K562 (cell line): ENCODE results near the gene C6orf62. TPM values are rescaled to one million over a fixed set of nuclear protein-coding genes. Genes with fewer than 3 reads are reported as not detected.
A peak's percentile ranks its signal among the peaks of the same experiment; 100 is the strongest.
"Not testable (repeated sequence)": the region's sequence is repeated elsewhere in the genome, so short reads cannot be mapped to it uniquely, and the experiment has no call there.

ENCODE experiments used
- ATAC-seq: fragments of 200-7000 bp; cut with Tn5 transposase; 3 replicates; pipeline ENCODE4 v1.9.1; 2020; ENCODE audit warnings: moderate library complexity
- BruUV-seq: library from RNA; stranded (reverse); fragments of 400-500 nt; replicated peaks from 2 replicates; lab custom pipeline; 2021; lab: Mats Ljungman, UMichigan
- CTCF ChIA-PET: fragments of 300-600 bp; formaldehyde crosslinking; extraction: SDS; loops from one replicate; lab custom pipeline; 2021; ENCODE audit warnings: low intra/inter-chr PET ratio; lab: Yijun Ruan, JAX
- POLR2A ChIA-PET: fragments of 300-600, 350-650 bp; sonication (Branson Sonifier 250); formaldehyde crosslinking; extraction: SDS; loops from one replicate; lab custom pipeline; 2021; ENCODE audit warnings: antibody characterized with exemption, inconsistent platforms; lab: Yijun Ruan, JAX
- DNase-seq, 4 experiments: peaks; one replicate each; pipeline versions ENCODE4 v3.0.0 to v3.0.0-alpha.2; 2011 to 2018; ENCODE audit warnings: low spot score in 3 of 4, mixed read lengths in 3 of 4; ENCODE audit errors: extremely low read depth in 1 of 4
- FAIRE-seq: peaks from 2 replicates; lab custom pipeline; 2011; peaks lifted over from hg19 to GRCh38; lab: Jason Lieb, UNC
- H2AFZ ChIP-seq: 2 replicates; pipeline ENCODE4 v1.6.0; 2011; ENCODE audit warnings: low read depth, low read length, control low read depth, inconsistent platforms
- H3K27ac ChIP-seq: fragments of 200-600 bp; 3 replicates; pipeline ENCODE4 v1.8.0; 2011; ENCODE audit warnings: low read depth, mild to moderate bottlenecking, control low read depth, inconsistent platforms, low read length, moderate library complexity, mixed read lengths; ENCODE audit errors: extremely low read depth
- H3K27me3 ChIP-seq, 2 experiments: fragments of 300-600 bp in 1 of 2; 2 replicates in 1 of 2; 3 replicates in 1 of 2; pipeline versions ENCODE4 v1.6.0 to v1.8.0; 2011; ENCODE audit warnings: inconsistent platforms in 2 of 2, low read length in 2 of 2, mild to moderate bottlenecking in 1 of 2, mixed read lengths in 1 of 2, moderate library complexity in 1 of 2; ENCODE audit not compliant: control insufficient read depth in 2 of 2, insufficient read depth in 2 of 2
- H3K36me3 ChIP-seq: fragments of 300-600 bp; 3 replicates; pipeline ENCODE4 v1.8.0; 2011; ENCODE audit warnings: mild to moderate bottlenecking, low read length, inconsistent platforms; ENCODE audit not compliant: control insufficient read depth, insufficient read depth
- H3K4me1 ChIP-seq, 2 experiments: fragments of 200-600 bp in 1 of 2; replicated peaks in 1 of 2; 2 replicates in 1 of 2; 3 replicates in 1 of 2; pipeline versions ENCODE4 v1.5.1 to v1.8.0; 2011; ENCODE audit warnings: inconsistent platforms in 2 of 2, low read length in 2 of 2, mild to moderate bottlenecking in 1 of 2, mixed read lengths in 1 of 2, moderate library complexity in 1 of 2; ENCODE audit not compliant: control insufficient read depth in 2 of 2, insufficient read depth in 2 of 2
- H3K4me2 ChIP-seq: 2 replicates; pipeline ENCODE4 v1.6.1; 2011; ENCODE audit warnings: low read length, control low read depth, inconsistent platforms, mixed read lengths; ENCODE audit not compliant: insufficient read depth
- H3K4me3 ChIP-seq: fragments of 200-600 bp; sonication (generic), shearing (Covaris generic); 2 replicates; pipeline ENCODE4 v1.5.1; 2016; ENCODE audit warnings: control low read depth, inconsistent platforms
- H3K79me2 ChIP-seq: fragments of 200-600 bp; 3 replicates; pipeline ENCODE4 v1.8.0; 2011; ENCODE audit warnings: low read length, inconsistent platforms; ENCODE audit not compliant: control insufficient read depth, insufficient read depth
- H3K9ac ChIP-seq, 2 experiments: 2 replicates each; pipeline versions ENCODE4 v1.6.0 to v1.6.1; 2011; ENCODE audit warnings: low read depth in 2 of 2, low read length in 2 of 2, control low read depth in 1 of 2, inconsistent platforms in 1 of 2, mild to moderate bottlenecking in 1 of 2, mixed read lengths in 1 of 2; ENCODE audit not compliant: insufficient read depth in 1 of 2
- H3K9me1 ChIP-seq: one replicate; pipeline ENCODE4 v1.6.0; 2011; ENCODE audit warnings: inconsistent platforms, mild to moderate bottlenecking, low read length, moderate library complexity; ENCODE audit not compliant: control insufficient read depth, insufficient read depth
- H3K9me3 ChIP-seq: replicated peaks from 2 replicates; pipeline ENCODE4 v1.5.1; 2011; ENCODE audit warnings: low read depth, low read length, inconsistent platforms; ENCODE audit not compliant: control insufficient read depth, insufficient read depth
- H4K20me1 ChIP-seq: replicated peaks from 2 replicates; pipeline ENCODE4 v1.6.1; 2011; ENCODE audit warnings: low read length, inconsistent platforms, mixed read lengths; ENCODE audit not compliant: control insufficient read depth, insufficient read depth
- GABPB1 ChIP-seq: sonication (generic); formaldehyde crosslinking; IDR thresholded peaks from 2 replicates; pipeline ENCODE4 v1.8.0; 2022; ENCODE audit warnings: mild to moderate bottlenecking, missing genetic modification reagents
- POLR2B ChIP-seq: fragments of 450-650 bp; IDR thresholded peaks from 2 replicates; pipeline ENCODE4 v1.6.1; 2018; ENCODE audit warnings: low read depth; ENCODE audit not compliant: partially characterized antibody
- THRB ChIP-seq: fragments of 450-650 bp; formaldehyde crosslinking; conservative IDR thresholded peaks from 2 replicates; pipeline ENCODE4 v1.4.0; 2022; ENCODE audit warnings: mild to moderate bottlenecking, missing genetic modification characterization
- ZNF121 ChIP-seq: sonication (generic); formaldehyde crosslinking; conservative IDR thresholded peaks from 2 replicates; pipeline ENCODE4 v1.8.0; 2022; ENCODE audit warnings: missing genetic modification reagents
- WGBS: fragments of 100-300 bp; shearing (Covaris generic); methylation state at CpG from one replicate; pipeline ENCODE4 v1.1.6; 2016; ENCODE audit warnings: low coverage, mixed read lengths; ENCODE audit not compliant: insufficient coverage; ENCODE audit errors: missing lambda C conversion rate; 5-methylcytosine and 5-hydroxymethylcytosine counted together
- in situ Hi-C: fragments of 300-500 bp; cut with MboI; formaldehyde crosslinking; loops from 4 replicates; pipeline ENCODE4 v1.15.0; 2018; ENCODE audit warnings: inconsistent platforms, mixed read lengths
- intact Hi-C: fragments of 100-400 bp; cut with micrococcal nuclease; formaldehyde crosslinking; loops from 2 replicates; pipeline ENCODE4 v1.14.2; 2022
- polyA plus RNA-seq, 8 experiments: library from polyadenylated mRNA; depleted of rRNA in 4 of 8; stranded (reverse) in 5 of 8; unstranded in 3 of 8; fragments of >200 nt; fragmentation: Nextera tagmentation in 2 of 8; fragmentation: Illumina TruSeq in 1 of 8; extraction: Ambion mirVana in 2 of 8; extraction: Trizol in 1 of 8; gene quantifications; 2 replicates each; pipeline versions ENCODE4 v1.2.1 to v1.2.3, GENCODE V29; 2011 to 2014; ENCODE audit warnings: inconsistent platforms in 1 of 8, missing spikeins in 1 of 8
- total RNA-seq, 7 experiments: library from RNA; depleted of rRNA in 6 of 7; stranded (reverse); fragments of >200 nt in 6 of 7; fragmentation: Illumina TruSeq in 2 of 7; extraction: Trizol in 2 of 7; gene quantifications; 2 replicates each; pipeline versions ENCODE4 v1.2.1 to v1.2.3, GENCODE V29; 2011 to 2021; ENCODE audit warnings: low replicate concordance in 1 of 7

Gene C6orf62
- total and polyA plus RNA-seq, 9 of the 15 experiments (the other 6 are each of a cell fraction or from before 2014, with no cell fraction given): 48.5 to 579 (median 111) TPM

DNA sequence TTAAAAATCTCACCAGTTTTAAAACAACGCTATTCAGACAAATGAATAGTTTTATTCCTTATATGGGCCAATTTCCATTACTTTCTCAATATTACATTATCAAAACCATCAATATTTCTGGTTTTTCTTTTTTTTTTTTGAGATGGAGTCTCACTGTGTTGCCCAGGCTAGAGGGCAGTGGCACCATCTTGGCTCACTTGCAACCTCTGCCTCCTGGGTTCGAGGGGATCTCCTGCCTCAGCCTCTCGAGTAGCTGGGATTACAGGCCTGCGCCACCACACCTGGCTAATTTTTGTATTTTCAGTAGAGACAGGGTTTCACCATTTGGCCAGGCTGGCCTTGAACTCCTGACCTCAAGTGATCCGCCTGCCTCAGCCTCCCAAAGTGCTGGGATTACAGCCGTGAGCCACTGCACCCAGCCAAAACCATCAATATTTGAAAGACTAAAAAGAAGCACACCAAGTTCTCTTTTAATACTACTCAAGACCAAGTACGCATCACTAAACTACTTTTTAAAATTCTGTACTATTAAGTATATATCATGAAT is 2.3 kb downstream of the C6orf62 start:
- TF ChIP-seq THRB (CRISPR knock-in tag) (0 out of 2 replicates have a peak, but pooled peaks have one; percentile 41), GABPB1 (CRISPR knock-in tag) (0 out of 2 replicates have a peak, but pooled peaks have one; percentile 23), ZNF121 (CRISPR knock-in tag) (0 out of 2 replicates have a peak, but pooled peaks have one; percentile 6), POLR2B (peak; percentile 19)
- H3K4me1 ChIP-seq: peaks cover 3 to 12% of the 10 kb centered on the region in 2 experiments; a peak in 3 of 5 replicates
- peaks cover 28% of the 10 kb centered on the region for H4K20me1 ChIP-seq
- CTCF ChIA-PET, FAIRE-seq, H3K27ac ChIP-seq, in situ Hi-C loops, DNase-seq, intact Hi-C loops, BruUV-seq, H2AFZ ChIP-seq, H3K9me1 ChIP-seq, H3K9me3 ChIP-seq, ATAC-seq, H3K27me3 ChIP-seq: not testable (repeated sequence)
- 80% methylated on average over 7 of the region's 7 CpGs for WGBS
- H3K9ac ChIP-seq: peak overlapping the region in 1 of 2 experiments; percentile 97; a peak in 2 of 4 replicates
- H3K4me3 ChIP-seq: peak overlapping the region; percentile 94; the same call in 1 of the 2 replicates
- peaks cover 76% of the 10 kb centered on the region for H3K36me3 ChIP-seq
- H3K79me2 ChIP-seq: peaks cover 87% of the 10 kb centered on the region
- POLR2A ChIA-PET: interaction anchor here (0.8 to 3.4 kb wide), 5 partner anchors 8 to 59 kb away, joined by 3 to 45 read pairs (median 16); partner anchors contain the start of gene GMNN
- peak overlapping the region; percentile 93; the same call in 1 of the 2 replicates for H3K4me2 ChIP-seq
